Osteocyte (in vitro differentiated cells): Measurements from ENCODE around the gene CCNB1IP1. TPM values are rescaled to one million over a fixed set of nuclear protein-coding genes. Genes with fewer than 3 reads are reported as not detected.
"Not testable (repeated sequence)": the region's sequence is repeated elsewhere in the genome, so short reads cannot be mapped to it uniquely, and the experiment has no call there.

Source experiments
- DNase-seq: peaks from one replicate; pipeline ENCODE4 v3.0.0; 2021; ENCODE audit warnings: mixed read lengths; ENCODE audit not compliant: unreplicated experiment; ENCODE audit errors: extremely low spot score
- H3K27ac Mint-ChIP-seq: one replicate; pipeline ENCODE4 v1.8.0; 2021; ENCODE audit warnings: mild to moderate bottlenecking, mixed read lengths; ENCODE audit not compliant: unreplicated experiment
- H3K27me3 Mint-ChIP-seq: one replicate; pipeline ENCODE4 v1.8.0; 2021; ENCODE audit warnings: mixed read lengths; ENCODE audit not compliant: unreplicated experiment
- H3K36me3 Mint-ChIP-seq: one replicate; pipeline ENCODE4 v1.8.0; 2021; ENCODE audit warnings: mixed read lengths; ENCODE audit not compliant: unreplicated experiment
- H3K4me1 Mint-ChIP-seq: one replicate; pipeline ENCODE4 v1.8.0; 2021; ENCODE audit warnings: mixed read lengths; ENCODE audit not compliant: unreplicated experiment
- H3K4me3 Mint-ChIP-seq: one replicate; pipeline ENCODE4 v1.8.0; 2021; ENCODE audit warnings: mild to moderate bottlenecking, moderate library complexity, mixed read lengths; ENCODE audit not compliant: unreplicated experiment
- H3K9me3 Mint-ChIP-seq: one replicate; pipeline ENCODE4 v1.8.0; 2021; ENCODE audit warnings: mixed read lengths; ENCODE audit not compliant: unreplicated experiment
- CTCF ChIP-seq: fragments of 200-600 bp; sonication (generic); IDR thresholded peaks from 2 replicates; pipeline ENCODE4 v1.5.0; 2021; ENCODE audit warnings: antibody characterized with exemption, mild to moderate bottlenecking, moderate library complexity
- total RNA-seq: library from RNA; stranded (reverse); gene quantifications from 2 replicates; pipeline ENCODE4 v1.2.1, GENCODE V29; 2021

Gene CCNB1IP1
- total RNA-seq, 1 donor from 2014 or later = 49.6 TPM

DNA sequence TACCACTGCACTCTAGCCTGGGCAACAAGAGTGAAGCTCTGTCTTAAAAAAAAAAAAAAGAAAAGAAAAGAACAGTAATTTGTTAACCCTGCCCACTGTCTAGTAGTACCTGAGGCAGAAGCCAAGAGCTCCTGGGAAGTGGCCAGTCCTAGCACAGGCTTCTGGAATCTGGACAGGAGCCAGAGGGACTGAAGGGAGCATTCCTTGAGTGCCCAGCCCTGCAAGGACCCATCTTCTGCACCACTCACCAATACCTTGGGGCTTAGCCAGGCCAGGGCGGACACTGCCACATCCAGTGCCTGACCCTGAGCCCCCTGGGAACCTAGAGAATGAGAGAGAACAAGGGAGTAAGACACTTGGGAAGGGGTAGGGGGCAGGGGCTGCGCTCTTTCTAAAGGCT is 44.1 kb upstream of the CCNB1IP1 start:
- Mint-ChIP-seq H3K4me1 (no peaks in the 10 kb centered on the region), H3K36me3 (peaks cover 55% of the 10 kb centered on the region), H3K9me3 (no peaks in the 10 kb centered on the region), H3K27ac (no peak overlapping the region), H3K27me3 (no peaks in the 10 kb centered on the region), H3K4me3 (no peak overlapping the region)
- TF ChIP-seq CTCF = no peak
- DNase-seq = no peak

DNA sequence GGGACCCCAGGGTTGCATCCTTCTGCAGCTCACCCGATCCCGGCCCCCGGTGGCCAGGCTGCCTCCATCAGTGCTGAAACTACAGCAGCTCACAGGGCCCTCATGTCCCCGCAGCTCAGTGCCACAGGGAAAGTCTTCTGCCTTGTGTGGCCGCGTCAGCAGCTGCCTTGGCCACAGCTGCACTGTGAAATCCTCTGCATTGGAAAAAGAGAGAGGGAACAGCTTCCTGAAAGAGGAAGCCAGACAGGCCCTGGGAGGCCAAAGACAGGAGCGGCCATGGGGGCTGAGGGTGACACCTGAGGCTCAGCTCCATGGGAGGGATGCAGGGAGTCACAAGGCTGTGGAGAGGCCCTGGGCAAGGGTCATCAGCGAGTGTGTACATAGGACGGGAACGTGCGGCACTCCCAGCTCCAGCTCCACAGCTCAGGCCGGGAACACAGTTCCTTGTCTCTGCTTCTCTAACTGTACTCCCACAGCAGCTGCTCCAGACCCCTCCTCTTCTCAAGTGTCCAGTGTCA is 43.1 kb upstream of the CCNB1IP1 start:
- peaks cover 56% of the 10 kb centered on the region for H3K36me3 Mint-ChIP-seq
- no peak overlapping the region for H3K4me3 Mint-ChIP-seq
- no peaks in the 10 kb centered on the region for H3K4me1 Mint-ChIP-seq
- H3K9me3 Mint-ChIP-seq = no peaks in the 10 kb centered on the region
- H3K27ac Mint-ChIP-seq = no peak overlapping the region
- TF ChIP-seq CTCF = no peak
- H3K27me3 Mint-ChIP-seq = no peaks in the 10 kb centered on the region
- peak; percentile 80 for DNase-seq

DNA sequence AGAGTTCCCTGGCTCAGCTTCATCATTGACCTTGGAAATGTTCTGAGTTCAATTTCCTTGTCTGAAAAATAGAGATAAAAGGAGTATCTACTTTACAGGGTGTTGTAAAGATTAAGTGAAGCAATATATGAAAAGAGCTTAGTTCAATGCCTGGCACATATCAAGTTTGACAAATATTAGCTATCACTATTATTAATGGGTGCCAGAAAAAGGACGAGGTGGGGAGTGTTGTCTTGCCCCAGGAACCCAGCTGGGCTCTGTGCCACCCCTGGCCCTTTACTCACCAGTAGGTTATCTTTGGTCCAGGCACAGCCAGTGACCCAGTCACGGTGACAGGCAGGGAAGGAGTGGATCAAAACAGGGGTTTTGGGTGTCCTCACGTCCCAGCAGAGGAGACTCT is 42.4 kb upstream of the CCNB1IP1 start:
- Mint-ChIP-seq H3K27me3 (no peaks in the 10 kb centered on the region), H3K4me3 (no peak overlapping the region)
- no peak for TF ChIP-seq CTCF

DNA sequence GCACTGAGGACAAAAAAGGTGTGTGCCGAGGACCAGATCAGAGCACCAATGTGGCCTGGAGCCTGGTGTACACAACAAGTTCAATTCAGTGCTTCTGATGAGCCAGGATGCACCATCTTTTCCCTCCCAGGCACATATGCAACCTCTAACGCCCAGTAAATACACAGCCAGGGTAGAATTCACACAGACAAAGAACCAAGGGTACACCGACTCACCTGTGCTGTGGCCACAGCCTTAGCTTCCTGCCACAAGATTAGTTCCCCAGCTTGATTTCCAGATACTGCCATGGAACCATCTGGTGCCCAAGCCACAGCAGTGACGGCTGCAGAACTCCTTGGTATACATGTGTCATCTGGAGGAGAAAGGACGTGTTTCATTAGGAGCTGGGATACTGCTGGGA is 39.7 kb upstream of the CCNB1IP1 start:
- H3K27me3 Mint-ChIP-seq = no peaks in the 10 kb centered on the region
- no peaks in the 10 kb centered on the region for H3K9me3 Mint-ChIP-seq
- H3K36me3 Mint-ChIP-seq = peaks cover 58% of the 10 kb centered on the region
- no peak for DNase-seq
- TF ChIP-seq CTCF = no peak
- no peak overlapping the region for H3K27ac Mint-ChIP-seq
- H3K4me1 Mint-ChIP-seq = no peaks in the 10 kb centered on the region
- no peak overlapping the region for H3K4me3 Mint-ChIP-seq

More for the DNA sequence above, 42.4 kb upstream of the CCNB1IP1 start:
- Mint-ChIP-seq H3K27ac (no peak overlapping the region), H3K9me3 (no peaks in the 10 kb centered on the region), H3K4me1 (no peaks in the 10 kb centered on the region), H3K36me3 (peaks cover 56% of the 10 kb centered on the region)
- peak; percentile 64 for DNase-seq

- Mint-ChIP-seq H3K27ac (no peak overlapping the region), H3K36me3 (peaks cover 41% of the 10 kb centered on the region), H3K4me1 (no peaks in the 10 kb centered on the region), H3K9me3 (no peaks in the 10 kb centered on the region), H3K4me3 (no peak overlapping the region), H3K27me3 (no peaks in the 10 kb centered on the region)
- TF ChIP-seq CTCF = no peak
- no peak for DNase-seq
Observed at GRCh38 chr14:20365928-20366327, 32.8 kb upstream of the CCNB1IP1 start.

DNA sequence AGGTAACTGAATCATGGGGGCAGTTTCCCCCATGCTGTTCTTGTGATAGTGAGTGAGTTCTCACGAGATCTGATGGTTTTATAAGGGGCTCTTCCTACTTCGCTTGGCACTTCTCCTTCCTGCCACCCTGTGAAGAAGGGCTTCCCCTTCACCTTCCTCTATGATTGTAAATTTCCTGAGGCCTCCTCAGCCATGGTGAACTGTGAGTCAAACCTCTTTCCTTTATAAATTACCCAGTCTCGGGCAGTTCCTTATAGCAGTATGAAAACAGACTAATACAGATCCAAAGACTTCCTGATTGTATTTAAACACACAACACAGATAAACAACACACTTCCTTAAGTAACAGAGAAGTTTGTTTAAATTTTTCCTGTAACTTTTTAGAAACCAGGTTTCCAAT is 25.4 kb upstream of the CCNB1IP1 start:
- H3K4me1 Mint-ChIP-seq, H3K9me3 Mint-ChIP-seq, H3K27ac Mint-ChIP-seq, H3K4me3 Mint-ChIP-seq, H3K27me3 Mint-ChIP-seq, DNase-seq: not testable (repeated sequence)
- H3K36me3 Mint-ChIP-seq = peaks cover 50% of the 10 kb centered on the region
